ENCODE measurements around the gene MATN4.

The MATN4 gene

DNA sequence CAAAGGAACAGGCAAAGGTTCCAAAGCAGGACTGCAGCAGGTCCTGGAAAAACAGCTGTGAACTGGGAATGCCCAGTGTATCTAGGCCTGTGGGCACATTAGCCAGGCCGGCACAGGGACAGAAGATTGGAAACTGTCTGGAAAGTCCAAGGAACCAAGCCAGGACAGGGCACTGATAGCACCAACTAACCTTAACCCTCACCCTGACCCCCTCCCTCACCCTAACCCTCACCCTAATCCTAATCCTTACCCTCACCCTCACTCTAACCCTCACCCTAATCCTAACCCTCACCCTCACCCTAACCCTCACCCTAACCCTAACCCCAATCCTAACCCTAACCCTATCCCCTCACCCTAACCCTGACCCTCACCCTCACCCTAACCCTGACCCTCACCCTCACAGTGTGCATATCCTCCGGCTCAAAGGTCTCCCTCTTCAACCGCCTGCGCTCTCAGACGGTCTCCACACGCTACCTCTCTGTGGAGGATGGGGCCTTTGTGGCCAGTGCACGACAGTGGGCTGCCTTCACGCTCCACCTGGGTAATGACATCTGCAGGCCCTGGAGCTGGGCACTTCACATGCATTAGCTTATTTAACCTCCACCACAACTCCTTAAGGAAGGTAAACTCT, 5.1 kb upstream of the MATN4 start:
- no peak for DNase-seq

DNA sequence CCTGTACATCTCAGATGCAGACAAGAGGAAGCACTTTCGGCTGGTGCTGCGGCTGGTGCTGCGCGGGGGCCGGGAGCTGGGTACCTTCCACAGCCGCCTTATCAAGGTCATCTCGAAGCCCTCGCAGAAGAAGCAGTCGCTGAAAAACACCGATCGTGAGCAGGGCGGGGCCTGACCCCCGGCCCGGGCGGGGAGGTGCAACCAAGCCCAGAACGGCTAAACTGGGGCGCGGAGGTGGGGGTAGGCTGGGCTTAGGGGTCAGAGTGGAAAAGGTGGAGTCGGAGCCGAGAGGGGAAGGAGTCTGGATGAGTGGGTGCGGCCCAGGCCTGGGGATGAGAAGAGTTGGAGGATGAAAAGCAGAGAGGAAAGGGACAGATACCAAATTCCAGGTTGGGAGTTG, 4.1 kb upstream of the MATN4 start:
- no peak for DNase-seq

DNA sequence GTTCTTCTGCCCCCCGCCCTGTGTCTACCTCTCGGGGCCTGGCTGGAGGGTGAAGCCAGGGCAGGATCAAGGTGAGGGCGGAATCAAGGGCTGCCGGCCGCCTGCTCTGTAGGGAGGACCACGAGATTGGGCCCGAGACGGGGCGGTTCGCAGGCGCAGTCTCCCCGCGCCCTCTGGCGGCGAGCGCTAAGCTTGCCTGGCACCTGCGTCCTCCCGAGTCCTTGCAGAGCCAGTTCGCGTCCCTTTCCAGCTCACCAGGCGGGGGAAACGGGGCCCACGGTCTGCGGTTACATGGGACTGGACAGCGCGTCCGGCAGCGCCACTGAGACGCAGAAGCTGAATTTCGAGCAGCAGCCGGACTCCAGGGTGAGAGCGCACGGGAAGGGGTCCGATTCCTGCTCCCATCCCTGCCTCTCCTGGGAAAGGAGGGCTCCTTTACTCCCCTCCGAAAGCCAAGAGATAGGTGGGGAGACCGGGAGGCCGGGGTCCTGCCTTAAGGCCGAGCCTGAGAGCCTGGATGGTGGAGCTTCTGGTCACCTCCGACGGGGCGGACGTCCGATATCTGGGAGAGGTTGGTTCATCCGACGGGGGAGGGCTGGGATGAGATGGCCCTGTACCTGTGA, 3.6 kb upstream of the MATN4 start:
- peak in 1 of 2 donors; percentile 11 for DNase-seq

DNA sequence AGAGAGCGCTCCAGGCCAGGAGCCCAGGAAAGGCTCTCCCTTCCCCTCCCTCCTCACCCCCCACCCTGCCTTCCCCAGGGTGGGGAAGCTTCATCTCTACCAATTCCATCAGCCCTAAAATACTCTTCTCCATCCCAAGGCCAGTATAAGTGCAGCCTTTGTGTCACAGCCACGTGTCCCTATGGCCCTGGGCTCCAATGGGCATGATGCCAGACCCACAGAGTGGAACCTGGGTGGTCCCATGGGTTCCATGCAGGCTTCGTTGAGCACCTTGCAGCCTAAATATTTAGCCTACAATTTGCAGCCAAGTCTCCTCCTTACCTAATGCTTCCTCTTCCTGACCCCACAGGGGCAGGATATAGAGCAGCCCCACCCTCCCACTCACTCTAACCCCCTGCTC, 976 bp upstream of the MATN4 start:
- no peak for DNase-seq

DNA sequence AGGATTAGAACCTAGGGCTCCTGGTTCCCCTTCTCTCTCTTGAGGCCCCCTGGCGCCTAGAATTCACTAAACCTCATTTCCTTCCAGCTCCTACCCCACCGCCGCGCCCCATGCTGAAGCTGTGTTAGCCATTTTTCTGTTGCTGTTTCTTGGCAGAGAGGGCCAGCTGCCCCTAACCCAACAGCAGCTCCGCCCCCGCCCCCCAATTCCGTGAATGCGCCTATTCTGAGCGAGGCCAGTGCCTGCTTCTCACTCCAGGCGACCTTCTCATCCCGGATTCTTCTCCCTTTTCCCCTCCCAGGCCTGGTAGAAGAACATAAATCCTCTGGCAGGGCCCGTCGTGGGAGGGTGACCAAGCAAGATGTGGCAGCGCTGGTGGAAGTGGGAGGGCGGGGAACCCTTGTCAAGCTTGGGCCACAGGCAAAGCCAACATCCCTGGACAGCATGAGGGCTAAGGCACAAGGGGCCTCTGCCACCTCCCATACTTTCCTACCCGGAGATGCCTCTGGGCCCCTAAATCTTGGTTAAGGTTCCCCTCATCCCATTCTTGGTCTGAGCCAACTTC, 941 bp downstream of the MATN4 start:
- DNase-seq = no peak

DNA sequence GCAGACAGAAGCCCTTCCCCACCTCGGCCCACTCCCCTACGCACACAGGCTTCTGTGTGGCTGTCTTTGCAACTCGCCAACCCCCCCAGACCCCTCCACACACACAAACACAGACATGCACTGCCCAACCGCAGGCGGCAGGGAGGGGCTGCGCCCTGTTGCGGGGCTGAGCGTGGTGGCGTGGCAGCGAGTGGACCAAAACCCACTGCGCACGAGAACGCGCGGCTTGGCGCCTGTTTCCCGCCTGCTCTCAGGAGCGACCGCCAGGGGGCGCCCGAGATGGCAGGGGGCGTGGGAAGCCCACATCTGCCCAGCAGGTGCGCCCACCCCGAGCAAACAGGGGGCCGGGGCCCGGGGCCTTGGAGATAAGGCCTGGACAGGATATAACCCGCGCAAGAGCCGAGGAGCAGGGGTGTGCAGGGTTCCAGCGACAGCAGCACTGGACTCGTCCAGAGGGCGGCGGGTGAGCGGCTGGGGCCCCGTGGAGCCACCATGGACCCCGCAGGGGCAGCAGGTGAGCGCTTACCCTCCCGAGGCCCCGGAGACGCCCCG, 1.6 kb downstream of the MATN4 start, which contains the start of gene RBPJL:
Gene RBPJL, plus strand, starts transcription at position 410 of the 552 bp plus-strand sequence. Its CDS starts 83 bp downstream, at position 493.
- DNase-seq = no peak

DNA sequence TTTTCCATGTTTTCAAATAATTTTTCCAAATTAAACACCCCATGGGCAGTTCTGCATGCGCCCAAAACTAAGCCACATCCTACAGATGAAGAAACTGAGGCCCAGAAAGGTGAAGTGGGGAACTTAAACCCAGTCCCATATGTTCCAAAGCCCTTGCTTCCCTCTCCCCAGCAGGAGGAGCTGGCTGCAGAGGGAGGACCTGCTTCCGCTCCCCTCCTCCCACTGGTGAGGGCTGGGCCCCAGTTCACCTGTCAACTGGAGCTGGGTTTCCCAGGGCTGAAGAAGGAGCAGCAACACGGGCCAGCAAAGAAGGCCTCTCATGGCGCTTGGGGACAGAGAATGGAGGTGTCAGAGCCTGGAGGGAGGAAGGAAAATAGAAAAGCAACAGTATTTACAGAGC, 2.8 kb downstream of the MATN4 start:
- no peak for DNase-seq

DNA sequence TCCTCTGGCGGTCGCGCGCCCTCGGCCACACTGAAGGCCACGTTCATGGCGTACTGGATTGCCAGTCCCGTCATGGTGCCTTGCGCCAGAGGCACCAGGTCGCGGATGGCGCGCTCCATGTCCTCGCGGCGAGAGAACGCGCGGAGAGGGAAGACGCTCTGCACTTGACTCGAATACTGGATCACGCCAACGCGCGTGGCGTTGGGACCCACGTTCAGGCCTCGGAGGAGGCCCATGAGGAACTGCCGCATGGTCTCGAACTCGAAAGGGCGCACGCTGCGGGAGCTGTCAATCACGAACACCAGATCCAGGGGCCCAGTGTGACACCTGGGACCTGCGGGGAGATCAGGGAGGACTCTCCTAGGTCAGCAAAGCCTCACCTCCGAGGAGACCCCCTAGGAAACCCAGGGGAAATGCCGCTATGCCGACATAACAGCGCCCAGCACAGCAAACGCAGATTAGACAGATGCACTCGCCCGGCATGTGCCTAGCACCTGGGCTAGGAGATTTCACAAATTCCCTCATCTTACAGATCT, 3.6 kb downstream of the MATN4 start:
- no peak for DNase-seq

DNA sequence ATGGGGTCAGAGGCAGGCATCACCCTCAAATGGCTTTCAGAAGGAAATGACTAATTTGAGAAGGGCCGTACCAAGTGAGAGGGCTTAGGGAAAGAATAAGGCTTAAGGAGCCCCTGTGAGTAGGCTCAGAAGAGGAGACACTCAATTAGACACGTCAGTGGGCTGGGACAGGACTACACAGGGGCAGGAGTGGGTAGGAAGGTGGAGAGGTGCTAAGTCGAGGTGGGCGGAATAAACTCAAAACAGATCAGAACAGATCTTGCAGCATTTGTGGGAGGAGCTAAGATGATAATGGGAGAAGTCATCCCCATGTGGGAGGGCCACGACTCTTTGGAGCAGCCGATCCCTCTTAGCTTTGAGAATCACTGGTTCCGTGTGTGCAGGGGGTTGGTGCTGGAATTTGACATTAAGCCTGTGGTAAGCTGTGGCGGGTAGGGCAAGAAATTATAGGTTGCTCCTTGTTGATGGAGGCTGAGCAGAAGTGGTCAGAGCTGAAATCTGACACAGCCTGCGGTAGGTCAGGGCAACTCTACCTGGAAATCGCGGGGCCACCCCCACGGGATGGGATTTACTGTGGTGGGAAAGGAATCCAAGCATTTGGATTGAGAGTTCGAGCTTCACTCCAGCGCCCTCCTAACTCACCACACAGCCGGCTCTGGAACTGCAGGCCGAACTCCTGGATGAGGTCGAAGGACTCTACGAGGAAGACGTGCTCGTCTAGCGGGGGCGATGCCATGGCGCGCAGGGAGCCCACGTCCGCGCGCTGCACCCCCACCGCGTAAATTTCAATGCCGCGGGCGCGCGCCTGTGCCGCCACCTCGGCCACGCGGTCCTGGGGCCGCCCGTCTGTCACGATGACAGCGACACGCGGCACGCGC, 4.3 kb downstream of the MATN4 start:
- DNase-seq = no peak

DNA sequence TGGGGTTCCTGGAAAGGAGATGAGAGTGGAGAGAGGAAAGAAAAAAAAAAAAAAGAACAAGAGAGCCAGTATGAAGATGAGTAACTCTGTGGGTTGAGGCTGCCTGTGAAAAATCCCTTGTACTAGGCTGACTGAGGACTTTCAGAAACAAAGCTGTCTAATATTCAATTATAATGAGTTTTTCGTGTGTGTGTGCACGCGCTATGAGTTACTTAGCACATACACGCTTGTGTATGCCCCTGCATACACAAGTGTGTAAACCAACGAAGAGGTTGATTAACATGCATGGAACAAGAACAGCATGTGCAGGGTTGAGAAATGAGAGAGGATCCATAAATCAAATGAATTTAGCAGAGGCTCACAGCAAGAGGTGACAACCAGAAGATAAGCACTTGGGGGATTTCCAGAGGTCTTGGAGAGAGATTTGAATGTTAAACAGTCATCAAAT, 6.3 kb downstream of the MATN4 start:
- DNase-seq = no peak

DNA sequence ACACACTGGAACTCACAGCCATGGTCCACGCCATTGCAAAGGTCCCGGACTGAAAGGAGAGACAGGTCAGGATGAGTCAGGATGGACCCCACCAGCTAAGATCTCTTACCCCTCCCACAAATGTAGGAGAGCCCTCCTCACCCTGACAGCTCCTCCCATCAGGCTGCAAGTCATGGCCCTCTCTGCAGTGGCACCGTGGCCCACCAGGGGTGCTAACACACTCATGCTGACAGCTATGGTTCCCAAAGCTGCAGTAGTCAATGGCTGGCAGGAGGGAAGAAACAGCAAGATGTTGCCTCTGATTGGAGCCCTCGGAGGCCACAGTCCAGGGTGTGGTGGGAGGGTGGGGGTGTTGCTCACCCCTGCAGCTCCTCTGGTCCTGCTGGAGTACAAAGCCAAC, 7.1 kb downstream of the MATN4 start:
- no peak for DNase-seq

DNA sequence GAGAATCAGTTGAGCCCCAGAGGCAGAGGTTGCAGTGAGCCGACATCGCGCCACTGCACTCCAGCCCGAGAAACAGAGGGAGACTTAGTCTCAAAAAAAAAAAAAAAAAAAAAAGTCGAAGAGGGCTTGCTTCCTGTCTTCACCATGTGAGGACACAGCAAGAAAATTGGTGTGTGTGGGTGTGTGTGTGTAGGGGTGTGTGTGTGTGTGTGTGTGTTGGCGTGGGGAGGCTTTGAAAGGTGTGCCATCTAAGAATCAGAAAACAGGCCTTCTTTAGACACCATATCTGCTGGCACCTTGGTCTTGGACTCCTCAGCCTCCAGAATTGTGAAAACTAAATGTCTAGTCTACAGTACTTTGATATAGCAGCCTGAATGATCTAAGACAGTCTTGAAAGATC, 8.3 kb downstream of the MATN4 start:
- no peak for DNase-seq

DNA sequence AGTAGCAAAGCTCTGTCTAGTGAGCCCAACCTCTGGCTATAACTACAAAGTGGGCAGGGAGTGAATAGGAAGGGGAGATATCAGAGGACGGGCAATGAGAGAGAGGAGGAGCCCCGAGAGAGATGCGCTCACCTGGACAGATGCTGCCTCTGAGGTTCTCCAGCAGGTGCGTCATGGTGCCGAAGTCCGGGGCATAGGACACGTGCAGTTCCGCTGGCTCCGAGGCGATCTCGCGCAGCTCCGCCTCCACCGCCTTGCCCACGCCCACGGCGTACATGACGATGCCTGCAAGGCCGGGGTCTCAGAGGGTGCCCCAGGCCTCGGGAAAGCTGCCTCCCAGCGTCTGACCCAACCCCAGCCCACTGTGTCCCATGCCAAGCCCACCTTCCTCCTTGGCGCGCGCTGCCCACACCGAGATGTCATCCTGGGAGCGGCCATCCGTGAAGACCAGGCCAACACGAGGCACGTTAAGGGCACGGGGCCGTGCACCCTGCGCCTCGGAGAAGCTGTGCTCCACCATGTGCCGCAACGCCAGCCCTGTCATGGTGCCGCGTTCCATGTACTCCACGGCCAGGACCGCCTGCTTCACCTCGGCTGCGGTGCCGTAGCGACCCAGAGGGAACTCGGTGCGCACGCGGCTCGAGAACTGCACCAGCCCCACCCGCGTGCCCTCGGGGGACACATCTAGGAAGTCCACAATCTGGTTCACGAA, 10.2 kb downstream of the MATN4 start:
- no peak for DNase-seq

DNA sequence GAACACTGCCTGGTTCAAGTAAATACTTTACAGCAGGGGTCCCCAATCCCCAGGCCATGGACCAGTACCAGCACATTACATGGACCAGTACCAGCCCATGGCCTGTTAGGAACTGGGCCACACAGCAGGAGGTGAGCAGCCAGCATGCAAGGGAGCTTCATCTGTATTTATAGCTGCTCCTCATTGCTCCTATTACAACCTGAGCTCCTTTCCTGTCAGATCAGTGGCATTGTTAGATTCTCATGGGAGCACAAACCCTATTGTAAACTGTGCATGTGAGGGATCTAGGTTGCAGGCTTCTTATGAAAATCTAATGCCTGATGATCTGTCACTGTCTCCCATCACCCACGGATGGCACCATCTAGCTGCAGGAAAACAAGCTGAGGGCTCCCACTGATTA, 13.4 kb downstream of the MATN4 start:
- no peak for DNase-seq

DNA sequence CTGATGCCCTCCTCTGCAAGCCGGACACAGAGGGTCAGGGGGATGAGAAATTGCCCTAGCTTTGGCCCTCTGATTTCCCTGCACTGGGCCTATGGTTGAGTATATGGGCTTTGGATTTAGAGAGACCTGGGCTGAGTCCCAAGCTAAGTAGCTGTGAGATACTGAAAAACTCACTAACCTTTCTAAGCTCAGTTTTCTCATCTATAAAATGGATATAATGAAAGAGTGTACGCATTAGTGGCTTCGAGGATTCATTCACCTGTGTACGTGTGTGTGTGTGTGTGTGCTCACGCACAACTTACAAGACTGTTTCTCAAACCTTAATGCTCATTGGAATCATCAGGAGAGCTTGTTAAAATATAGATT, 14.1 kb downstream of the MATN4 start:
- DNase-seq = no peak

DNA sequence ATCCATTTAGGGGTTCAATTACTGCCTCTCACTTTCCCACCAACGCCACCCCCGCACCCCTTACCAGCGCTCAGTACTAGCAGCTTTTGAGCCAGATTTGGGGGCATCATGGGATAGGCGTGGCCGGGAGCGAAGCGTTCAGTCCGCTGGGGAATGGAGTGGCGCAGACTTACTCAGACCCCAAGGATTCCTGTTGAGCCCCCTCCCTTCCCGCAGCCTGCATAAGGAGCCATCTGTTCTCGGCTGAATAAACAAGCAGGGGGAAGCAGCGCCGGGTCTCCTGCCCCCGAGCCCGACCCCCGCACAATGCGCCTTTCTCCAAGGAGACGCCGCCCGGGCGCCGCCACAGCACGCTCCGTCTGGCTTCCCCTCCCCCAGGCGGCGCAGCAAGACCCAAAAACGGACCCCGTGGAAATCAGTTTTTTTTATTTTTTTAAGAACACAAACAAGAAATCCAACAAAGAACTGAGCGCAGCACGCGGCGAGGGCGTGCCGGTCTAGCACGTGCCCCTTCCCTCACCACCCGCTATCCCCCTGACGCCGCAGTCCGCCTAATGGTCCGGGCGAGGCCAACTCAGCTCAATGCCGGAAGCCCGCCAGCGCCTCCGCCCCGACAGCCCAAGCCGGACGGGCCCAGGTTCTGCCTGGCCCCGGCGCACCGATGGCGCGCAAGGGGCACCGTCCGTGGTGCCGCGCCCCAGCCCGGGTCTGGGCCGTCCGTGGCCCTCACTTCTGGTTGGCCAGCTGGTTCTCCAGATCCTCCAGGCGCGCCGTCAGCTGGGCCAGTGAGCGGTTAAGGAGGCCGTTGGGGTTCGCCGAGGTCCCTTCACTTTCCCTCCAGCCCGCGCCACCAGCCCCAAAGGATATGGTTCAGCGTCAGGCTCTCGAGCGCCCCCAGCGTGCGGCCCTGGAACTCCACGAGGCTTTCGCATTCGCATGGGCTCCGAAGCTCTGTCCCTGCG, 14.8 kb downstream of the MATN4 start:
- DNase-seq = peak; percentile 7 to 56

DNA sequence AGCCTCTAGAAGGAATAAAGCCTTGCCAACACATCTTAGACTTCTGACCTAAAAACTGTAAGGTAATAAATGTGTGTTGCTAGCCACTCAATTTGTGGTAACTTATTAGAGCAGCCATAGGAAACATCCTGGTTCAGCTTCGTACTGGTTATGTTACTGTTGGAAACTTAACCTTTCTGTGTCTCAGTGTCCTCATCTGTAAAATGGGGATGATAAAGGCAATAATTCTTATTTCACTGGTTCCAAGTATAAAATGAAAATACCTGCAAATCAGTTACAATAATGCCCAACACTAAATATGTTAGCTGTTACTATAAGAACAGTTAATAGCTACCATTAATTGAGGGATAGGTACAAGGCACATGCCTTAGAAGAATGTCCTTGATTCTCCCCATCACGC, 15.8 kb downstream of the MATN4 start:
- DNase-seq = no peak

DNA sequence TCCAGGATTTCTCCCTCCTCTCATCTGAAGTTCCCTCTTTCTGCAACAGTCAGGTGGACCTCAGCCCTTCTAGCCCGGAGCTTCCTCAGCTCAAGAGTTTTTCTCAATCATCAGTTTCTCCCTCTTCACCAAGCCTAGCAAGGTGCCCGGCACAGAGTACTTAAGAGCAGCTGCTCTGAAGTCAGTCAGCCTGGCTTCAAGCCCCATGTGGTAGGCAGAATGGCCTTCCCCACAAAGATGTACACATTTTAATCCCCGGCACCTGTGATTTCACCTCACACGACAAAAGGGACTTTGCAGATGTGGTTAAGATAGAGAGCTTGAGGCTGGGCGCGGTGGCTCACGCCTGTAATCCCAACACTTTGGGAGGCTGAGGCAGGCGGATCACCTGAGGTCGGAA, 16.6 kb downstream of the MATN4 start:
- no peak for DNase-seq

DNA sequence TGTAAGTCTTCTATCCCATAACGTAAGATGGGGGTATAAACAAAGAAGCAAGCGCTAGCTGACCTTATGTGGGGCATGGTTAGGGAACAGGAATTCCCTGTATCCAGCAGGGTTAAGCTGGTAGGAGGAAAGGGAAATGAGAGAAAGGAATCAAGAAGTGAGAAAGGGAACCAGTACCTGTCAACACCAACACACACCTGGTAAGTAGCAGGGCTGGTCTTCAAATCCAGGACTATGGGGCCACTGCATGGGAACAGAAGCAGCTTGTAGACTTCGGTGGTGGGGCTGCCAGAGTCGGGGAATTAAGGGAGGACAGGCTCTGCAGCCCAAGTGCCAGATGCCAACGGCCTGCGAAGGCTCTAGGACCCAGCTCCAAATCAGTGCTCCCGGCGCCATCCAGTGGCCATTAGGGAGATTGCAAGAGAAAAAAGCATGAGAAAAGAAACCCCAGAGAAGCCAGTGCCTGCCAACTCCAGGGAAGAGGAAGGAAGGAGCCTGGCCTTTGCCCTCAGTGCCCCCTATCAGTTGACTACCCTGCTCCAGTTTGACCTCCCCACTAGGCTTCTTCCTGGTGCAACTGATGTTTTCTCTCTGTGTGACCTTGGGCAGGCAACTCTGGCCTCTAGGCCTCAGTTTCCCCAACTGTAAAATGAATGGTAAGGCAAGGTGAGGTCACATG, 17.3 kb downstream of the MATN4 start:
- peak; percentile 30 to 61 for DNase-seq

DNA sequence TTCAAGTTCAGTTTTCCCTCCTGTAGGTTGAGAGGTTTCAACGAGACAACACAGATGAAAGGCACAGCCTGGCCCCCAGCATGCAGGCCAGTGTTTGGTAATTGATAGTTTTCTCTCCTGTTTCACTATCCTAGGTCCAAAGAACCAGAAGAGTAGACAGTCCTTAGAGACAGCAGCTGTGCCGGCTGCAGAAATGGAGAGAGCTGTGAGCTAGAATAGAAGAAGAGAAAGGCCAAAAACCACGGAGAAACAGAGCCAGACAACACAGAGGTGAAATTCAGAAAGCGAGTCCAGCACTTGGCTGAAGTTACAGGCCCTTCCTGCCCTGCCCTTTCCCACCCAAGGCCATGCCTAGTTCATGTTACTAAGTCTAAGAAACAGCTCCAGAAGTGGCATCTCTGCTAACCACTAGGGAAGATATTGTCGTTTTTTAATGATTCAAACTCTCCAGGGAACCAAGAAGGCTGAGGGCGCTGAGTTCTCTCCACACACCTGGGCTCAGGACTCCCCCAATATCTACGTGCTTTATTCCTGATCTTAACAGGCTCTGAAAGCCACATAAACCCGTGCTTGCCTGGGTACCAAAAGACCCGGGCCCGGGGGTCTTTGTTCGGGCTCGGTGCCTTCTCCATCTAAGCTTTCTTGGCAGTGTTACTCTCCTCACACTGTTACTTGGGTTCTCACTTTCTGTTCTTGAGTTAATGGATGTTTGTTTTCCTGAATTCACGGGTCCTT, 18.0 kb downstream of the MATN4 start:
- DNase-seq = no peak
